ENCODE data around the gene SLC39A8.
"Not testable (repeated sequence)": the region's sequence is repeated elsewhere in the genome, so short reads cannot be mapped to it uniquely, and the experiment has no call there.

Gene SLC39A8

DNA sequence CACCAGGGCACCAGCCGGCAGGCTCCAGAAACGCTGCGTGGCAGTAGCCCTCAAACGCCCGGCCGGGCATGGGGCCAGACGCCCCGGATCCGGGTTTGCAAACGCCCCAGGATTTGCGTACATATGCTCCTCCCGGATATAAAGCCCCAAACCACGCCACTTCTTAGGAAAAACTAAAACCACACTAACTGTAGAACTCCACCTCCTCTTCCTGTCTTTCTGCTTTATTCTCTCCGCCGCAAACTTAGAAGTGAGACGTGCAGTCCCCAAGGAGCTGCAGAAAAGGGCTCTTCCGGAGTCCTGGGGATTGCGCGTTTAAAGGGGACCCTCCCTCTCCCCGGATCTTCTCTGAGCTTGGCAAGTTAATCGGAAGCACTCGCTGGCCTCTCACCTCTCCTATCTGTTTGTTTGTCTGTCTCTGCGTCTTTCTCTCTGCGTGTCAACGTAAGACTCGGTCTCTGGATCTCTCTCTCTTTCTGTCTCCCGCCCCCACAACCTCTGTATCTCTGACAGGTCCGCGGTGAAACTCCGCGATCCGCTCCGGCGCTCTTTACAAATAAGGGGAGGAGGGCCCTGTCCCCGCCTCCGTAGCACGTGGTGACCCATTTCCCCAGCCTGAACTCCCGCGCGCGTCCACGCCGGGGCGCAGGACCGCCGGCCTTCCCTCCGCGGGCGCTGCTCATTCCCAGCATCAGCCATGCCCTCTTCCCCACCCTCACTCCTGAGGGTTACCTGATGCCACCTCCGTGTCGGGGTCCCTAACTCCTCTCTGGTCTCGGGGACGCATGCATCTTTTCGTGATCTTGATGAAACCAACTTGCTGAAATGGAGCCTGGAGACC lies at the start of gene SLC39A8:
Gene SLC39A8 (minus strand): TSS at position 529 of the 841 bp plus-strand sequence. CDS start 820 bp downstream, outside the sequence.
- DNase-seq: peak; percentile 49

DNA sequence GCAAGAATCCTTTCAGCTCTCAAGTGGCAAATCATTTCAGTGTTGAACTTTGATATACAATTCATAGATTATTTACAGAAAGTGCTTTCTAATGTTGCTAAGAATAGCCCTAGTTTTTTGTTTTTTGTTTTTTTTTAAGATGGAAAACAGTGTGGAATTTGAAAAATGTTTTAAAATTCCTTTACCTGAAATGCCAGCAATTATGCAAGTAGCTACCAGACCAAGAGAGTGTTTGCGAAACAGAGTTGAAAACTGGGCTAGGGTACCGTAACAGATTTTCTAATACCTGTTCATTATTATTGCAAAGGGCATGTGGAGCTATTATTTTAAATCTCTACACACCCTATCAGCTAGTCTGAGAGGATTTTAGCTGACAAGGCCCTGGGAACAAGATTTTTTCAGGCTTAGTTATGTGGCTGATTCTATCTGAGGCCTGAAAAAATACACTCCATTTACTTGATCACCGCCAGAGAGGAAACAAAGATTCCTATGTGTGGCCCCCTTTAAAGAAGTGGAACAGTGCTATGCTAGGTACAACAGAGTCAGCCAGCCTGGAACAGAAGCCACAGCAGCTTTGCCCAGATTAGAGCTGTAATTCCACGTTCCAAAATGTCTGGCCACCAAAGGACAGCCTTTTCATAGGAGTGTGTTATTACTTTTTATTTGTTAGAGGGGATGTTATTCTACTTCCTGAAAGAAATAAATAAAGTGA lies 46.9 kb upstream of the SLC39A8 start:
- no peak for DNase-seq

DNA sequence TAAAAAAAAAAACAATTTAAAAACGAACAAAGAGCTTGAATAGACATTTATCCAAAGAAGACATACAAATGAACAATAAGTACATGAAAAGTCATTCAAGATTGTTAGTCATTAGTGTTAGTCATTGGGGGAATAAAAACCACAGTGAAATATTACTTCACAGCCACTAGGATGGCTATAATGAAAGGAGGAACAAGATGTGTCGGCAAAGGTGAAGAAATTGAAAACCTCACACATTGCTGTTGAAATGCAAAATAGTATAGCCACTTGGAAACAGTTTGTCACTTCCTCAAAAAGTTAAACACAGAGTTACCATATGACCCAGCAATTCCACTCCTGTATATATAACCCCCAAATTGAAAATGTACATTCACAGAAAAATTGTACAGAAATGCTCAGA lies 45.2 kb upstream of the SLC39A8 start:
- no peak for DNase-seq

DNA sequence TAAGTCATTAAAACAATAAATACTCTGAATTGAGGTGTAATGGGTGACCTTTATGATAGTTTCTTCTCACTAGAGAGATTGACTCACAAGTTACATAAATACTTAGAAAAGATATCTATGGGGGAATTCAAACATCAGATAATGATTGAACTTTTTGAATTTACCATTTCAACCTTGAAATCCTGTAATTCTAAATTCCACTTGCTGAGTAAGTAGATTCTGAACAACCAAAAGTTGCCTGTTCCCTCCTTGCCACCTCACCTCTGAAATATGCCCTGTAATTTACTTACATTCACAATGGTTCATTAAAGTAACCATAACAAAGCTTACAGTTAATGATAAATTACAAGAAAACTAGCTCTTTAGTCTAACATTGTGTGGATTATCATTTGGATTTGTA lies 43.3 kb upstream of the SLC39A8 start:
- no peak for DNase-seq

DNA sequence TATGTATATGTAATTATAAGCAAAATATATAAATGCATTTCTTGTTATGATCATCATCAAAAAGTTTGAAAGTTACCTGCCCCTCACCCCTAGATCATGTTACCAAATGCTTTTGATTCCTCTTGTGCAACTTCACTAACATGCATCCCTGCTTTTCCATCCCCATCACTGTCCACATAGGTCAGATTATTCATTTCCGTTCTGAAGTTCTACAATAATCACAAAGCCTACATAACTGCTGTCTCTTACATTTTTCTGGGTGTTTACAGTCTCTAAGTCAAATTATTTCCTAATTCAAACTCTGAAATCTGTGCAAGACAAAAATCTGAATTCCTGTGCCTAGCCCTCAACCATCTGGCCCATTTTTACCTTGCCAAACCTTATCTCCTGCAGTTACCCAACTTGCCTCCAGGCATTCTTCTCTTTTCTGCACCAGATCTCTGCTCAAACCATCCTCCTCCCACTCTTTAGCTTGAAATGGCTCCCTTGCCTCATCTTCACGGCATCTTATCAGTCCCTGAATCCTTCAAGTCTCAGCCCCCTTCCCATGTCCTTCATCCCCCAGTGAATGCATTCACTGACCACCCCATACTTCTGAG lies 42.4 kb upstream of the SLC39A8 start:
- DNase-seq: no peak

DNA sequence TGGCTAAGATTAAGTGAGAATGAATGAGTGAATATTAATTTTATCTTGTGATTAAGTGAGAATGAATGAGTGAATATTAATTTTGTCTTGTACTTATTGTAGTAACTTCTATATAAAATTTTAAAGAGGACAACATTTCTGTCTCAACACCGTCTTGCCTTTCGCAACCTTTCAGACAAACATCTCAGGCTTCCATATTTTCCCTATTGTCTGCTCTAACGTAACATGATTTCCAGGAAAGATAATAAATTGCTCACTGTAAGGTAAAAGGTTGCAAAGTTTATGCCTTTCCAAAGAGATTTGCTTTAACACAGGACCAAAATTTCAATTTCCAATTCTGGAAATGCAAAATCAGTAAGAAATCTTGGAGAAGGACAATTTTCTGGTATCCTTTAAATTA lies 41.7 kb upstream of the SLC39A8 start:
- DNase-seq: no peak

DNA sequence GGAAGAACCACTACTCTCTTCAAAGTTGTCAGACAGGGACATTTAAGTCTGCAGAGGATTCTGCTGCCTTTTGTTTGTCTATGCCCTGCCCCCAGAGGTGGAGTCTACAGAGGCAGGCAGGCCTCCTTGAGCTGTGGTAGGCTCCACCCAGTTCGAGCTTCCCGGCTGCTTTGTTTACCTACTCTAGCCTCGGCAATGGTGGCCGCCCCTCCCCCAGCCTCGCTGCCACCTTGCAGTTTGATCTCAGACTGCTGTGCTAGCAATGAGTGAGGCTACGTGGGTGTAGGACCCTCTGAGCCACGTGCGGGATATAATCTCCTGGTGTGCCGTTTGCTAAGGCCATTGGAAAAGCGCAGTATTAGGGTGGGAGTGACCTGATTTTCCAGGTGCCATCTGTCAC lies 35.0 kb upstream of the SLC39A8 start:
- not testable (repeated sequence) for DNase-seq

DNA sequence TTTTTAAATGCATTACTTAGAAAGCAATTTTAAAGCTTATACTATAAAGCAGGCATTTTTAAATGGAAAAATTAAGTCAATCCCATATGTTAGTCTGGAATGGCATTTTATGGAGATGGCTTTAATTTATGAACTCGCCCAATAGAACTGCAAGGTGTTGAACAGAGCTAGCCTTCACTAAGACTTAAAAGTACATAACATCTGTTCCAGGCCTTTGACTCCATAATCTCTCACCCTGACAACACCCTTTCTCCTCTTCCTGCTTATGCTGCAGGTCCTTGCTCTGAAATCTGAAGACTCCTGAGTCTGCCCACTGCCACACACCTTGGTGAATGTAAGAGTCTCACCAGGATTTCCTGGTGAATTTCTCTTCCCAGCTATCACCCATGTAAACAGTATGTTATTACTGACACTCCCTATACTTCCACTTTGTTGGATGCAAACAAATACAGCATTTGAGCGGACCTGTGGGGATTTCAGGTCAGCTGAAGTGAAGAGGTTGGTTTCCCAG lies 17.7 kb upstream of the SLC39A8 start:
- no peak for DNase-seq

DNA sequence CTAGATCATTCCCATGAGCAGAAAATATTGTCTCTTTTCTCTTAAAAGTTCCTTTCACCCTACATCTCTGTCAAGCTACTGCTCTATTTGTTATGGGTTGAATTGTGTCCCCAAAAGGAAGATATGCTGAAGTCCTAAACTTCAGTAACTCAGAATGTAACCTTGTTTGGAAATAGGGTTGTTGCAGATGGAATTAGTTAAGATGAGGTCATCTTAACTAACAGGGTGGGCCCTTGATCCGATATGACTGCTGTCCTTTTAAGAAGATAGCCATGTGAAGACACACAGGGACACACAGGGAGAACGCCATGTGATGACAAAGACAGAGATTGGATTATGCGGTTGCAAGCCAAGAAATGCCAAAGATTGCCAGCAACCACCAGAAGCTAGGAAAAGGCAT lies 12.8 kb upstream of the SLC39A8 start:
- no peak for DNase-seq

DNA sequence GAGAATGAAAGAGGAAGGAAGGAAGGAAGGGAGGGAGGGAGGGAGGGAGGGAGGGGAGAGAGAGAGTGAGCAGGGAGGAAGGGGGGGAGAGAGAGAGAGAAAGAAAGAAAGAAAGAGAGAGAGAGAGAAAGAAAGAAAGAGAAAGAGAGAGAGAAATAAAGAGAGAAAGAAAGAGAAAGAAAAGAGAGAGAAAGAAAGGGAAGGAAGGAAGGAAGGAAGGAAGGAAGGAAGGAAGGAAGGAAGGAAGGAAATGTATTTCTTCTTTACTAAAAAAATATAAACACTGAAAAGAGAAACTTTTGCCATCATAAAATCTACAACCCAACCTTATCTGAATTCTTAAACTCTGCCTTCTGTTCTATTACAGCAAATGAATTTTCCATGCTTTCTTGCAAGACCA lies 12.4 kb upstream of the SLC39A8 start:
- DNase-seq: not testable (repeated sequence)

DNA sequence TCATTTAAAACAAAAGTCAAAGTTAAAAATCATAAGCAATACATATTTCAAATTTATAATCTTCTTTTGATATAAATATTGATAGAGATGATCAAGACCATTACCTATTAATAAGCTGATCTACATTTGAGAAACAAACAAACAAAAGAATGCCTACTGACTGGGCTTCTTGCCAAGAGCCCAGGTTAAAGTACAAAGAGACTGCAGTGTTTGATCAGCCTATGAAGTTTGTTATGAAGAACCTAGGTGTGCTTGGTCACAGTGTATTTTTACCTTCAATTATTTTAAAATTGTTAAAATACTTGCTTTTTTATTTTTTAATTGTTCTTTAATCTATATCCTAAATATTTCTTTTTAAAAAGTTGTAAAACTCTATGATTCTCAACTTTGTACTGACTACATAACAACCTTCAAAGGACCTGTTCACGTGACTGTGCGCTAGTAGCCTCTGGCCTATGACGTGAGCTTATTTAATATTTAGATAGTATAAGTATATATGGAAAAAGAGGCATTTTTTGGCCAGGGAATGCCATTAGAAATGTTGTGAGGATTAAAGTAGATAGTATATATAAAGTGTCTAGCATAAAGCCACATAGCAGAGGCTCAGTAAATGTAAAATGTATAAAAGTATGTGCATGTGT lies 11.4 kb upstream of the SLC39A8 start:
- no peak for DNase-seq

DNA sequence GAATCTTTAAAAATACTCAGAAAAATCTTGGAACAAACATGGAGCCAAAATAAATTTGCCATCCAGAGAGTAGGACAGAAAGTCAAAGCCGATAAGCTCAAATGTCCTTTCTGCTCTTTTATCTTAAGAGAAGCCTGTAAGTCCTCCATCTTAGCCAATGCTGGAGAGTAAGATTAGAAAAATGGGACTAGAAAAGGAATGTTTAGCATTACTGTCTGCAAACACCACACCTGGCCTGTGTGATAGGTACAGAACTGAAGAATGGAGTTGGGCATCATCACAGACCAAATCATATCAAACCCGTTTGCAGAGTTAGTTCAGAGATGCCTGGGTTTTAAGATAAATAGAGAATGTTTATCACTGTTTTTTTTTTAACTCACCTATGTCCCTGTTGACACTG lies 10.5 kb upstream of the SLC39A8 start:
- DNase-seq: no peak

DNA sequence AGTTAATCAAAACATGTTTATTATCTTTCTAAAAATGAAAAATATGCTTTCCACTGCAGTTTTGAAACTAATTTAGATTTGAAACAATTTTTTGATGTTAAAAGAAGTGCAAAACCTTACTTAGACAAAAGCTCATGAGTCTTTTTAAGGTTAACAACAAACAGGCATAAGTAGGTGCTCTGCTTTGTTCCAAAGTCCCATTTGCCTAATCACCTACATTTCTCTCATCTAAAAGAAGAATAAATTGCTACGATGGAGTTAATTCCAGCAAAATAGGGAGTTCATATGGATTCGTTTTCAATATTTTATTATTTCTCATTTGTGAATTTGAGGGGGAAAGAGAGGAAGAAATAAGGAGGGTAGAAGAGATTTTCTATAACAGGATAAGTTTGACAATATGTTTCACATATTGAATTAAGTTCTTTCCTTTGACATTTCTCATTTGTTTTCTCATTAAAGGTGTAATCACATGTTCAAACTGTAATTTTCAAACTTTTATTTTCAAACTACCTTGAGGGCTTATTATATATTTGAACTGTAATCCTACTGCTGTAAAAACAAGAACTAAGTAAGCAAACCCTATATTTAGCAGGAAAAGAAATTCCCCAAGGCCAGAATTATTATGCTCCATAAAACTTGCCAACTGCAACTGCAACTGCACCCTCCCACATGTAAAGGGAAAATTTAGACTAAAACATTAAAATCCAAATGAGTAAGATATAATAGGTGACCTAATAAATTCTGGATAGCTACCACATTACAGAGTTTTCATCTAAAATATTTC lies 9.6 kb upstream of the SLC39A8 start:
- DNase-seq: no peak

DNA sequence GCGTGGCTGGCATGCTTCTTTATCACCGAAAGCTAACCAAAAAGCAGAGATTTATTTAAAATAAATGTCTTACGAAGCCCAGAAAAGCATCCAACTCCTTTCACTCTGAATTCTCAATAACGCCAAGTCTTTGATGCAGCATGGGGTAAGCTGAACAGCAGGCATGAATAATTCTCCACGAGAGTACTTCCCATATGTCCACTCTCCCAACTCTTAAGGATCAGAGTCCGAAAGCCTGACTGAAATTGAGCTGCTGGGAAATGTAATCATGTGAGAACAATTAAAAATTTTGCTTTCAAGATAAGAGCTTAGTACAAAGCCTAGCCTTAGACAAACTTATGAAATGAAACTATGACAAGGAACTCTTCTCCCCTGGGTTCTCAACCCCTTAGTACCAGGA lies 7.5 kb upstream of the SLC39A8 start:
- no peak for DNase-seq

DNA sequence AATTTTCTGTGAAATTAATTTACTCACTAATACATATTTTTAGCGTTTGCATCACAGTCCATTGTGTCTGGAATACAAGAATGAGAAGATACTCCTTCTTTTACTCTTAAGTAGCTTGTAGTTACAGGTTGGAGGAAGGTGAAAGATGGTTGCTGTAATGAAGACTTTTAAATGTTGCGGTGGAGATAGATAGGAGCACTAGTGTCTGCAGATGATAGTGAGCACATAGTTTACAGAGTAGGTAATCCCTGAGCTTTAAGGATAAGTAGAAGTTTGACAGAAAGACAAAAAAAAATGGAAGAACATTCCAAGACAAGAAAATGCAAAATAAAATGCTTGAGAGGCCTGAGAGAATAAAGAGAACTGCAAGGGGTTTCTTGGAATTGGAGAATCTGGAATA lies 5.4 kb upstream of the SLC39A8 start:
- no peak for DNase-seq

DNA sequence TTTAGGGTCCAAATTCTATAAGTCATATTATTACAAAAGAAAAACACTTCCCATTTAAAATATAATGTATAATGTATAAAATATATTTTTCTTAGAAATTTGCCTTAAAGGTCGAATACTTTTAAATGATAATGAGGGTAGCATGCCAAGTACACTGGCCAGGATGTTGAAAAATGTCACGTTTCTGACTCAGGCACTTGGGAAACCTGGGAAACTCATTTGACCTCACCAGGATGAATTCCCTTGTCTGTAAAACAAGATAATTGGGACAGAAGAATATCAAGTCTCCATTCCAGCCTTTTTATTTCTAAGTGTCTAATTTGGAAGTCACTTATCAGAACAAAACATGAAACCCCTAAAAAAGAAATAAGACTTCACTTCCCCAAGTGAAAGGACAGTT lies 3.4 kb upstream of the SLC39A8 start:
- no peak for DNase-seq

DNA sequence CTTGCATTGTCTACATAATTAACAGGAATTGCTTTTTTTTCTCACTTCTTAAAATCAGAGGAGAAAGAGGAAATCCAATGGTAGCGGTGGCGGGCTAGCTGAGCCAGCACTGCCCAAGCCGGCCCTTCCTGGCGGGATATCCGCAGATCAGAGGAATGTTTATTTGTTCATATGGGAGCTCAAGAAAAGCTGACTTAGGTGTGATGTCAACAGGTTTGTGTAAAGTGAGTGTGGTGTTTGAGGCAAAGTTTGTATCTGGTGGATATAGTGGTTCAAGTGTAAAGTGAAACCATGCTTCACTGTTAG lies 466 bp upstream of the SLC39A8 start:
- DNase-seq: no peak

DNA sequence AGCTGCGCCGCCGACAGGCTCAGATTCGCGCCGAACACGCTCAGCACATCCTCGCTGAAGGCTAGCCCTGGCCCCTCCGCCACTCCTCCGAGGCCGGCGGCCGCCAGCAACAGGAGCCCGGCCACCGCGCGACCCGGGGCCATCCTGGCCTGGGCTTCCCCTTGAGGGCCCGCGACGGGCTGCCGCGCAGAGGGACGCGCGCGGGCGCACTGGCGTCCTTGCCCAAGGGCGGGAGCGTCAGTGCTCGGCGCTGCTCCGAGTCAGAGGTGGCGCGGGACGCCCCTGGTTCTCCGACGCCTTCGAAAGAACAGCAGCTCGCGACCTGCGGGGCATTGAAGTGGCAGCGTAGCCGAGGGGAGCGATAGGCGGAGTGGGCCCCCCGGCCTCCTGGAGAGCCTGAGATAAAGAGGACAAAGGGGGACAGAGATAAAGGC lies 745 bp downstream of the SLC39A8 start:
- no peak for DNase-seq

DNA sequence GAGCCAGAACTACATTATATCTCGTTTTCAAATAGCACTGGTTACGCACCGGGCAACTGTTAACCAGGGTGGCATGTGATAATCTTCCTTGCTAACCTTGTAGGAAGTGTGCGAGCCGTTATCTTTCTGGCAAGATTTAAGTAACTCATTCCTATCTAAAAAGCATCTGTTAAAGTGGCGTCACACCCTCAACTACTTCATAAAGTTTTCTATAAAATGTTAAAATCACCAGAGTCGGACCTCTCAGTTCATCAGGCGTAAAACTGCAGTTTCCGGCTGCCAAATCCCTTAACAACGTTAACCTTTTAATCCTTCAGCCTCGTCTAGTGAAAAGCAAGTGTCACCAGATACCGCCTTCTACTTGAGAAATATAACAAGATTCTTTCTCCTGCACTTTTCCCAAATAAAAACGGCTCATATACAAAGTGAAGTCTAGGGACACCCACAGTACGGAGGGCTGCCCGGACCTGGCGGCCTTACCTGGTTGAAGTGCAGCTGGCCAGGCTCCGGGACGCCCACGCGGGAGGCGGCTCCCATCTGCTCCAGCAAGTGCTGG lies 1.2 kb downstream of the SLC39A8 start:
- no peak for DNase-seq

DNA sequence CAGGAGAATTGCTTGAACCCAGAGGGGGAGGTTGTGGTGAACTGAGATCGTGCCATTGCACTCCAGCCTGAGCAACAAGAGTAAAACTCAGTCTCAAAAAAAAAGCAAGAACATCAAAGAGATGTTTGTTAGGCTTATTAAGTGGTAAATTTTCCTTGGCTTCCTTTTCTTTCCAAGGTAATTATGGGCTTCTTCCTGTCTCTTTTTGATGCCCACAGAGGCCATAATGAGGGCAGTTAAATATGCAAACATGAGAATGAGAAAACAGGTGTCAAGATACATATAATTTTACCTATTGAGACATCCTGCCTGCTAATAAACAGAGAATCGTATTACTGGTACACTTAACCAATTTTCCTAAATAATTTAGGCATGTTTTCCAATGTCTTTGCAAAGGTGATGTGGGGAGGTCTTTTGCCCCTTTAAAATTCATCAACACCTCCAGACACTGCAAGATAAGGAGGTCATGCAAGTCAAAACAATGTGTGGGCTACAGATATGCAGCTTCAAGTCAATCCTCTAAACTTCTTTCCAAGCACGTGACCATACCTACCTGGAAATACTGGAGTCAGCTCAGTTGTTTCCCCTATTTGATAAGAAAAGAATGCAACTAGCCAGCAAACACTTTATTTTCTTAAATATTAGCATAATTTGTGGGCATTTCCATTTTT lies 2.7 kb downstream of the SLC39A8 start:
- no peak for DNase-seq

DNA sequence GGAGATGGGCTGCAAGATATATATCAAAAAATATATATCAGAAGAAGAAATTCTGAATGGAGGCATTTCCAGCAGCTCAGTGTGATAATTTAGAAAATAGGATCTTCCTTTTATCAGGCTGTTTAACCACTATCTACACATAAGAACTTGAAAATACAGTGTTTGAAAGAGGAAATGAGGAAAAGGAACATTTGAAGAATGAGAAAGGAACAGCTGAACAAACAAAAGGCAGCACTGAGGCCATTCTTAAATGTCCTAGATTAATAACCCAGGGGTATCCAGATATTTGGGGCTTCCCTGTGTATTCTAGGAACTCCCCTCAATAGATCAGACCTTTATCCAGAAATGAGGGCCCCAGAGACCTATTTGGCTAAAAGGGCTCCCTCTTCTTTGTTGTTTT lies 4.1 kb downstream of the SLC39A8 start:
- DNase-seq: no peak

DNA sequence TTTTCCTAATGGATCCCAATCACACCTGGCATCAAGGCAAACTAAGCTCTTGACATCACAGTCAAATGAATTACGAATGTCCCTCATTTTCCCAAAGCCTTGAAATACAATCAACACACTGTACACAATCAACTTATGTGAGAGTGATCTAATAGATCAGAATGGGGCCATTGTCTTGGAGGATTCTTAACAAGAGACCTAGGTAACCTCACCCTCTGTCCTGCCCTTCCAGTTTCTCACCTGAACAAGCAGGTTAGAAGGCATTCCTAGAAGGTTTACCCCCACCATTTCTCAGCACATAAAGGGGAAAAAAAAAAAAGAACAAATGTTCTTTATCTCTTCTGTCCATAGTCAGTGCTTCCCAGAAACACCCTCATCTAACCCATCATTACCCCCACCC lies 6.3 kb downstream of the SLC39A8 start:
- DNase-seq: no peak

Data from NCI-H2227 treated with DMSO at 0.1 percent for 48 hours (cell line).